ENCODE data around the gene ARVCF. TPM values are rescaled to one million over a fixed set of nuclear protein-coding genes. Genes with fewer than 3 reads are reported as not detected.

The ARVCF gene
- total and polyA plus RNA-seq, 2 experiments from 2014 or later = 15.6 to 122 TPM

GRCh38 chr22:20021196-20022181 lies 4.9 kb upstream of the ARVCF start:
- Mint-ChIP-seq H3K27me3 (ENCODE audit: insufficient read depth, low read depth, poor library complexity) (peaks cover 42% of the 10 kb centered on the region), H3K9me3 (no peaks in the 10 kb centered on the region), H3K27ac (no peak overlapping the region), H3K4me3 (peak overlapping the region; percentile 91), H3K36me3 (ENCODE audit: low read depth) (no peaks in the 10 kb centered on the region), H3K4me1 (peaks cover 9% of the 10 kb centered on the region)
- H4K20me1 ChIP-seq (replicated peaks; ENCODE audit: insufficient read depth) = no peaks in the 10 kb centered on the region
- ATAC-seq (peak; percentile 3), DNase-seq (ENCODE audit: low spot score) (no peak)
- no peaks in the 10 kb centered on the region for H3K79me2 ChIP-seq (replicated peaks; ENCODE audit: insufficient read depth)
- H3K4me2 ChIP-seq = peak overlapping the region; percentile 95
- no peaks in the 10 kb centered on the region for H3K36me3 ChIP-seq (ENCODE audit: insufficient read depth)
- peaks cover 36% of the 10 kb centered on the region for H3K27me3 ChIP-seq (ENCODE audit: insufficient read depth)
- no peaks in the 10 kb centered on the region for H3K9me2 ChIP-seq (ENCODE audit: insufficient read depth)
- TF ChIP-seq STAT1 (IDR thresholded peaks at IDR 0.05; ENCODE audit: unreplicated experiment) (no peak), POLR2AphosphoS5 (IDR thresholded peaks at IDR 0.05; ENCODE audit: low read depth) (no peak), EZH2 (IDR thresholded peaks at IDR 0.05; ENCODE audit: low read depth, unreplicated experiment) (no peak), NANOG (IDR thresholded peaks at IDR 0.05; ENCODE audit: borderline replicate concordance) (no peak), CREB1 (CRISPR knock-in tag; IDR thresholded peaks at IDR 0.05; ENCODE audit: low read depth) (no peak), JUNB (IDR thresholded peaks at IDR 0.05; ENCODE audit: unreplicated experiment) (no peak), ZNF114 (CRISPR knock-in tag; IDR thresholded peaks at IDR 0.05) (no peak)
- TF ChIP-seq, protein P1, sequence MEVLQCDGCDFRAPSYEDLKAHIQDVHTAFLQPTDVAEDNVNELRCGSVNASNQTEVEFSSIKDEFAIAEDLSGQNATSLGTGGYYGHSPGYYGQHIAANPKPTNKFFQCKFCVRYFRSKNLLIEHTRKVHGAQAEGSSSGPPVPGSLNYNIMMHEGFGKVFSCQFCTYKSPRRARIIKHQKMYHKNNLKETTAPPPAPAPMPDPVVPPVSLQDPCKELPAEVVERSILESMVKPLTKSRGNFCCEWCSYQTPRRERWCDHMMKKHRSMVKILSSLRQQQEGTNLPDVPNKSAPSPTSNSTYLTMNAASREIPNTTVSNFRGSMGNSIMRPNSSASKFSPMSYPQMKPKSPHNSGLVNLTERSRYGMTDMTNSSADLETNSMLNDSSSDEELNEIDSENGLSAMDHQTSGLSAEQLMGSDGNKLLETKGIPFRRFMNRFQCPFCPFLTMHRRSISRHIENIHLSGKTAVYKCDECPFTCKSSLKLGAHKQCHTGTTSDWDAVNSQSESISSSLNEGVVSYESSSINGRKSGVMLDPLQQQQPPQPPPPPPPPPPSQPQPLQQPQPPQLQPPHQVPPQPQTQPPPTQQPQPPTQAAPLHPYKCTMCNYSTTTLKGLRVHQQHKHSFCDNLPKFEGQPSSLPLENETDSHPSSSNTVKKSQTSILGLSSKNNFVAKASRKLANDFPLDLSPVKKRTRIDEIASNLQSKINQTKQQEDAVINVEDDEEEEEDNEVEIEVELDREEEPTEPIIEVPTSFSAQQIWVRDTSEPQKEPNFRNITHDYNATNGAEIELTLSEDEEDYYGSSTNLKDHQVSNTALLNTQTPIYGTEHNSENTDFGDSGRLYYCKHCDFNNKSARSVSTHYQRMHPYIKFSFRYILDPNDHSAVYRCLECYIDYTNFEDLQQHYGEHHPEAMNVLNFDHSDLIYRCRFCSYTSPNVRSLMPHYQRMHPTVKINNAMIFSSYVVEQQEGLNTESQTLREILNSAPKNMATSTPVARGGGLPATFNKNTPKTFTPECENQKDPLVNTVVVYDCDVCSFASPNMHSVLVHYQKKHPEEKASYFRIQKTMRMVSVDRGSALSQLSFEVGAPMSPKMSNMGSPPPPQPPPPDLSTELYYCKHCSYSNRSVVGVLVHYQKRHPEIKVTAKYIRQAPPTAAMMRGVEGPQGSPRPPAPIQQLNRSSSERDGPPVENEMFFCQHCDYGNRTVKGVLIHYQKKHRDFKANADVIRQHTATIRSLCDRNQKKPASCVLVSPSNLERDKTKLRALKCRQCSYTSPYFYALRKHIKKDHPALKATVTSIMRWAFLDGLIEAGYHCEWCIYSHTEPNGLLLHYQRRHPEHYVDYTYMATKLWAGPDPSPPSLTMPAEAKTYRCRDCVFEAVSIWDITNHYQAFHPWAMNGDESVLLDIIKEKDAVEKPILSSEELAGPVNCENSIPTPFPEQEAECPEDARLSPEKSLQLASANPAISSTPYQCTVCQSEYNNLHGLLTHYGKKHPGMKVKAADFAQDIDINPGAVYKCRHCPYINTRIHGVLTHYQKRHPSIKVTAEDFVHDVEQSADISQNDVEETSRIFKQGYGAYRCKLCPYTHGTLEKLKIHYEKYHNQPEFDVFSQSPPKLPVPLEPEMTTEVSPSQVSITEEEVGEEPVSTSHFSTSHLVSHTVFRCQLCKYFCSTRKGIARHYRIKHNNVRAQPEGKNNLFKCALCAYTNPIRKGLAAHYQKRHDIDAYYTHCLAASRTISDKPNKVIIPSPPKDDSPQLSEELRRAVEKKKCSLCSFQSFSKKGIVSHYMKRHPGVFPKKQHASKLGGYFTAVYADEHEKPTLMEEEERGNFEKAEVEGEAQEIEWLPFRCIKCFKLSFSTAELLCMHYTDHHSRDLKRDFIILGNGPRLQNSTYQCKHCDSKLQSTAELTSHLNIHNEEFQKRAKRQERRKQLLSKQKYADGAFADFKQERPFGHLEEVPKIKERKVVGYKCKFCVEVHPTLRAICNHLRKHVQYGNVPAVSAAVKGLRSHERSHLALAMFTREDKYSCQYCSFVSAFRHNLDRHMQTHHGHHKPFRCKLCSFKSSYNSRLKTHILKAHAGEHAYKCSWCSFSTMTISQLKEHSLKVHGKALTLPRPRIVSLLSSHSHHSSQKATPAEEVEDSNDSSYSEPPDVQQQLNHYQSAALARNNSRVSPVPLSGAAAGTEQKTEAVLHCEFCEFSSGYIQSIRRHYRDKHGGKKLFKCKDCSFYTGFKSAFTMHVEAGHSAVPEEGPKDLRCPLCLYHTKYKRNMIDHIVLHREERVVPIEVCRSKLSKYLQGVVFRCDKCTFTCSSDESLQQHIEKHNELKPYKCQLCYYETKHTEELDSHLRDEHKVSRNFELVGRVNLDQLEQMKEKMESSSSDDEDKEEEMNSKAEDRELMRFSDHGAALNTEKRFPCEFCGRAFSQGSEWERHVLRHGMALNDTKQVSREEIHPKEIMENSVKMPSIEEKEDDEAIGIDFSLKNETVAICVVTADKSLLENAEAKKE (CRISPR knock-in tag; IDR thresholded peaks at IDR 0.05) = no peak
- TF ChIP-seq, protein P2, sequence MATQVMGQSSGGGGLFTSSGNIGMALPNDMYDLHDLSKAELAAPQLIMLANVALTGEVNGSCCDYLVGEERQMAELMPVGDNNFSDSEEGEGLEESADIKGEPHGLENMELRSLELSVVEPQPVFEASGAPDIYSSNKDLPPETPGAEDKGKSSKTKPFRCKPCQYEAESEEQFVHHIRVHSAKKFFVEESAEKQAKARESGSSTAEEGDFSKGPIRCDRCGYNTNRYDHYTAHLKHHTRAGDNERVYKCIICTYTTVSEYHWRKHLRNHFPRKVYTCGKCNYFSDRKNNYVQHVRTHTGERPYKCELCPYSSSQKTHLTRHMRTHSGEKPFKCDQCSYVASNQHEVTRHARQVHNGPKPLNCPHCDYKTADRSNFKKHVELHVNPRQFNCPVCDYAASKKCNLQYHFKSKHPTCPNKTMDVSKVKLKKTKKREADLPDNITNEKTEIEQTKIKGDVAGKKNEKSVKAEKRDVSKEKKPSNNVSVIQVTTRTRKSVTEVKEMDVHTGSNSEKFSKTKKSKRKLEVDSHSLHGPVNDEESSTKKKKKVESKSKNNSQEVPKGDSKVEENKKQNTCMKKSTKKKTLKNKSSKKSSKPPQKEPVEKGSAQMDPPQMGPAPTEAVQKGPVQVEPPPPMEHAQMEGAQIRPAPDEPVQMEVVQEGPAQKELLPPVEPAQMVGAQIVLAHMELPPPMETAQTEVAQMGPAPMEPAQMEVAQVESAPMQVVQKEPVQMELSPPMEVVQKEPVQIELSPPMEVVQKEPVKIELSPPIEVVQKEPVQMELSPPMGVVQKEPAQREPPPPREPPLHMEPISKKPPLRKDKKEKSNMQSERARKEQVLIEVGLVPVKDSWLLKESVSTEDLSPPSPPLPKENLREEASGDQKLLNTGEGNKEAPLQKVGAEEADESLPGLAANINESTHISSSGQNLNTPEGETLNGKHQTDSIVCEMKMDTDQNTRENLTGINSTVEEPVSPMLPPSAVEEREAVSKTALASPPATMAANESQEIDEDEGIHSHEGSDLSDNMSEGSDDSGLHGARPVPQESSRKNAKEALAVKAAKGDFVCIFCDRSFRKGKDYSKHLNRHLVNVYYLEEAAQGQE (IDR thresholded peaks at IDR 0.05; ENCODE audit: unreplicated experiment) = no peak
- peak overlapping the region; percentile 91 for H2AFZ ChIP-seq
- no peaks in the 10 kb centered on the region for H3F3A ChIP-seq (replicated peaks; ENCODE audit: low read depth)
- H3K27ac ChIP-seq (ENCODE audit: low read depth) = no peak overlapping the region
- H3K4me1 ChIP-seq (ENCODE audit: insufficient read depth) = peaks cover 12% of the 10 kb centered on the region; the same call in 1 of the 2 replicates
- peak overlapping the region; percentile 89 for H3K4me3 ChIP-seq
